Measurements from ENCODE around the gene DCST1. TPM values are rescaled to one million over a fixed set of nuclear protein-coding genes. Genes with fewer than 3 reads are reported as not detected.

The DCST1 gene
- total RNA-seq, 3 donors from 2014 or later: 0.19 to 0.20 TPM; not detected in 1

- ATAC-seq (no peak), DNase-seq (no peak)
- Histone ChIP-seq H3K4me3 (no peak overlapping the region), H3K36me3 (ENCODE audit: low read depth) (no peaks in the 10 kb centered on the region), H3K4me1 (ENCODE audit: low read depth) (peaks cover 1% of the 10 kb centered on the region), H3K9me3 (no peaks in the 10 kb centered on the region)
- intact Hi-C loops (cut with DNase I, micrococcal nuclease): no loop called here
- TF ChIP-seq, protein P1, sequence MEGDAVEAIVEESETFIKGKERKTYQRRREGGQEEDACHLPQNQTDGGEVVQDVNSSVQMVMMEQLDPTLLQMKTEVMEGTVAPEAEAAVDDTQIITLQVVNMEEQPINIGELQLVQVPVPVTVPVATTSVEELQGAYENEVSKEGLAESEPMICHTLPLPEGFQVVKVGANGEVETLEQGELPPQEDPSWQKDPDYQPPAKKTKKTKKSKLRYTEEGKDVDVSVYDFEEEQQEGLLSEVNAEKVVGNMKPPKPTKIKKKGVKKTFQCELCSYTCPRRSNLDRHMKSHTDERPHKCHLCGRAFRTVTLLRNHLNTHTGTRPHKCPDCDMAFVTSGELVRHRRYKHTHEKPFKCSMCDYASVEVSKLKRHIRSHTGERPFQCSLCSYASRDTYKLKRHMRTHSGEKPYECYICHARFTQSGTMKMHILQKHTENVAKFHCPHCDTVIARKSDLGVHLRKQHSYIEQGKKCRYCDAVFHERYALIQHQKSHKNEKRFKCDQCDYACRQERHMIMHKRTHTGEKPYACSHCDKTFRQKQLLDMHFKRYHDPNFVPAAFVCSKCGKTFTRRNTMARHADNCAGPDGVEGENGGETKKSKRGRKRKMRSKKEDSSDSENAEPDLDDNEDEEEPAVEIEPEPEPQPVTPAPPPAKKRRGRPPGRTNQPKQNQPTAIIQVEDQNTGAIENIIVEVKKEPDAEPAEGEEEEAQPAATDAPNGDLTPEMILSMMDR (IDR thresholded peaks at IDR 0.05): no peak
Measured at GRCh38 chr1:155032886-155033285, 738 bp upstream of the DCST1 start.

DNA sequence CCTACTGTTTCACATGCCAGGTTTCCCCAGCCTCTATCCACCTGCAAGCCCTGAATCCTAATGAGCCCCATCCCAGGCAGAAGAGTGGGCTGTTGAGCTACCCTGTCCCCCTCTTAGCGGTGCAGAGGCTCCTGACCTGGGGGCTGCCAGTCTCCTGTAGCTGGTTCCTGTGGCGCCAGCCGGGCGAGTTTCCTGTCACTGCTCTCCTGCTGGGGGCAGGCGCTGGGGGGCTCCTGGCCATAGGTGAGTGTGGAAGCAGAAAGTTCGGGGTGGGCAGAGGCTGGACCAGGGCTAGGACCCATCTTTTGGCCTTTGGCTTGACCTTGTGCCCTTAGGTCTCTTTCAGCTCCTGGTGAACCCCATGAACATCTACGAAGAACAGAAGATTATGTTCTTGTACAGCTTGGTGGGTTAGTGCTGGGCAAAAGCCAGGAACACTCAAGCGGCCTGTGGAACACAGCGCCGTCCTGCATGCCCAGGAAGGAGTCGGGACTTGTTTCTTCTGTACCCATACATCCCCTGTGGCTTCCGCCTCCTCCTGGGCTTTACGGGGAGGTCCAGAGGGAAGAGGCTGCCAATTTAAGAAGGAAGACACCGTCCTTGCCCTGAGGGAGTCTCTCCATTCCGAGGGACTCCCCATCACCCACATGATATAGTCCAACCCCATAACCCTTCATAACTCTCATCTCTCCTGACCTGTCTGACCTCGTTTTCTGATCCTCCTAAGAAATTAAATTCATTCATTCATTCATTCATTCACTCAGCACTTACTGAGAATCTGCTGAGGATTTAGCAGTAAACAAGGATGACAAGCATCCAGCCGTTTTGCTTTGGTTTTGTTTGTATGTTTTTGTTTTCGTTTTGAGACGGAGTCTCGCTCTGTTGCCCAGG lies 939 bp downstream of the DCST1 start:
- no peaks in the 10 kb centered on the region for H3K36me3 ChIP-seq (ENCODE audit: low read depth)
- DNase-seq: no peak
- peaks cover 15% of the 10 kb centered on the region for H3K4me1 ChIP-seq (ENCODE audit: low read depth)
- no peaks in the 10 kb centered on the region for H3K9me3 ChIP-seq
- no peak for ATAC-seq
- intact Hi-C loops (cut with DNase I, micrococcal nuclease): no loop called here
- H3K4me3 ChIP-seq: no peak overlapping the region
- TF ChIP-seq, protein P1 (IDR thresholded peaks at IDR 0.05): no peak

DNA sequence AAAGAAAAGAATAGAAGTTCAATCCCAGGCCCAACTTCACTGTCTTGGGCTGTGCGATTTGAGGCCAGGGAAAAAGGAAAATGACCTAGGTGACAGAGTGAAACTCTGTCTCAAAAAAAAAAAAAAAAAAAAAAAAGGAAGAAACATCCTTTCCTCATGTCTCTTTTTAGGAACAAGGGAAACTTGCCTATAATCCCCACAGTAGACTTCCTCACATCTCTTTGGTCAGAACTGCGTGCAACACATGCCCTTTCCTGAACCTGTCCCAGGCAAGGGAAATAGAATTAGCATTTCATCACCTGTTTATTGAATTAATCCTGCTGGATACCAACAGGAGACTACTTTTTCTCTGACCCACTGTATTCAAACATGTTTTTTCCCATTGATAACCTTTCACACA lies 2.3 kb downstream of the DCST1 start:
- TF ChIP-seq, protein P1 (IDR thresholded peaks at IDR 0.05): no peak
- intact Hi-C loops (cut with DNase I, micrococcal nuclease): no loop called here
- DNase-seq (no peak), ATAC-seq (no peak)
- Histone ChIP-seq H3K4me3 (no peak overlapping the region), H3K36me3 (ENCODE audit: low read depth) (no peaks in the 10 kb centered on the region), H3K4me1 (ENCODE audit: low read depth) (peaks cover 15% of the 10 kb centered on the region), H3K9me3 (no peaks in the 10 kb centered on the region)

- no peak for ATAC-seq
Measured at GRCh38 chr1:155037043-155037442, 3.4 kb downstream of the DCST1 start.

GRCh38 chr1:155037851-155038441 lies 4.3 kb downstream of the DCST1 start:
- peak in 2 of 3 donors; percentile 55 to 63 for DNase-seq
- TF ChIP-seq, protein P1 (IDR thresholded peaks at IDR 0.05): no peak
- intact Hi-C loops (cut with DNase I, micrococcal nuclease): no loop called here

More at GRCh38 chr1:155037043-155037442, 3.4 kb downstream of the DCST1 start:
- TF ChIP-seq, protein P1 (IDR thresholded peaks at IDR 0.05): no peak
- Histone ChIP-seq H3K4me3 (no peak overlapping the region), H3K9me3 (no peaks in the 10 kb centered on the region), H3K4me1 (ENCODE audit: low read depth) (peaks cover 15% of the 10 kb centered on the region), H3K36me3 (ENCODE audit: low read depth) (no peaks in the 10 kb centered on the region)
- intact Hi-C loops (cut with DNase I, micrococcal nuclease): no loop called here
- DNase-seq: no peak

More at GRCh38 chr1:155037851-155038441, 4.3 kb downstream of the DCST1 start:
- no peaks in the 10 kb centered on the region for H3K9me3 ChIP-seq
- peak; percentile 65 for ATAC-seq
- no peaks in the 10 kb centered on the region for H3K36me3 ChIP-seq (ENCODE audit: low read depth)
- H3K4me1 ChIP-seq (ENCODE audit: low read depth): peaks cover 17% of the 10 kb centered on the region
- H3K4me3 ChIP-seq: no peak overlapping the region

Data from mucosa of descending colon (tissue), 3 donors.